Uterus (tissue), 2 donors: Measurements from ENCODE around the gene BRAP.
"Not testable (repeated sequence)": the region's sequence is repeated elsewhere in the genome, so short reads cannot be mapped to it uniquely, and the experiment has no call there.

Experiments
- CTCF ChIP-seq, 4 experiments: fragments of 200-600 bp in 2 of 4; fragments of 450-650 bp in 2 of 4; sonication (generic) in 2 of 4; IDR thresholded peaks; one replicate each; pipeline ENCODE4 v1.5.1; 2016 to 2019; ENCODE audit warnings: antibody characterized with exemption in 4 of 4, mild to moderate bottlenecking in 2 of 4, moderate library complexity in 1 of 4
- POLR2A ChIP-seq, 2 donors: fragments of 450-650 bp; IDR thresholded peaks; one replicate each; pipeline ENCODE4 v1.6.1; 2016; ENCODE audit warnings: antibody characterized with exemption in 2 of 2, mild to moderate bottlenecking in 1 of 2, moderate library complexity in 1 of 2

DNA sequence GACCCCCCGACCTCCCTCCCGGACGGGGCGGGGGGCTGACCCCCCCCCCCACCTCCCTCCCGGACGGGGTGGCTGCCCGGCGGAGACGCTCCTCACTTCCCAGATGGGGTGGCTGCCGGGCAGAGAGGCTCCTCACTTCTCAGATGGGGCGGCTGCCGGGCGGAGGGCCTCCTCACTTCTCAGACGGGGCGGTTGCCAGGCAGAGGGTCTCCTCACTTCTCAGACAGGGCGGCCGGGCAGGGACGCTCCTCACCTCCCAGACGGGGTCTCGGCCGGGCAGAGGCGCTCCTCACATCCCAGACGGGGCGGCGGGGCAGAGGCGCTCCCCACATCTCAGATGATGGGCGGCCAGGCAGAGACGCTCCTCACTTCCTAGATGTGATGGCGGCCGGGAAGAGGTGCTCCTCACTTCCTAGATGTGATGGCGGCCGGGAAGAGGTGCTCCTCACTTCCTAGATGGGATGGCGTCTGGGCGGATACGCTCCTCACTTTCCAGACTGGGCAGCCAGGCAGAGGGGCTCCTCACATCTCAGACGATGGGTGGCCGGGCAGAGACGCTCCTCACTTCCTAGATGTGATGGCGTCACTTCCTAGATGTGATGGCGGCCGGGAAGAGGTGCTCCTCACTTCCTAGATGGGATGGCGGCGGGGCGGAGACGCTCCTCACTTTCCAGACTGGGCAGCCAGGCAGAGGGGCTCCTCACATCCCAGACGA, 38.0 kb upstream of the BRAP start:
- not testable (repeated sequence) for TF ChIP-seq CTCF, POLR2A (IDR thresholded peaks at IDR 0.05)
